ENCODE data around the gene TENM4.

TENM4 gene

GRCh38 chr11:79030448-79030847 lies 410.4 kb downstream of the TENM4 start:
- no peak for TF ChIP-seq CTCF (IDR thresholded peaks at IDR 0.05; ENCODE audit: extremely low read depth, missing control alignments)
- no peak for DNase-seq (ENCODE audit: low spot score)

- no peak for TF ChIP-seq CTCF (IDR thresholded peaks at IDR 0.05; ENCODE audit: extremely low read depth, missing control alignments)
- no peak for DNase-seq (ENCODE audit: low spot score)
These were observed 412.6 kb downstream of the TENM4 start for GRCh38 chr11:79028225-79028624.

GRCh38 chr11:79026803-79027445 lies 413.9 kb downstream of the TENM4 start:
- no peak for TF ChIP-seq CTCF (IDR thresholded peaks at IDR 0.05; ENCODE audit: extremely low read depth, missing control alignments)
- peak; percentile 13 for DNase-seq (ENCODE audit: low spot score)

GRCh38 chr11:79025622-79026021 lies 415.2 kb downstream of the TENM4 start:
- no peak for TF ChIP-seq CTCF (IDR thresholded peaks at IDR 0.05; ENCODE audit: extremely low read depth, missing control alignments)
- DNase-seq (ENCODE audit: low spot score), result no peak

- DNase-seq (ENCODE audit: low spot score), result no peak
- TF ChIP-seq CTCF (IDR thresholded peaks at IDR 0.05; ENCODE audit: extremely low read depth, missing control alignments), result no peak
These were observed 415.7 kb downstream of the TENM4 start for GRCh38 chr11:79025097-79025496.

- DNase-seq (ENCODE audit: low spot score), result no peak
- TF ChIP-seq CTCF (IDR thresholded peaks at IDR 0.05; ENCODE audit: extremely low read depth, missing control alignments), result no peak
These were observed 418.6 kb downstream of the TENM4 start for GRCh38 chr11:79022265-79022664.

- DNase-seq (ENCODE audit: low spot score), result no peak
- TF ChIP-seq CTCF (IDR thresholded peaks at IDR 0.05; ENCODE audit: extremely low read depth, missing control alignments), result no peak
These were observed 419.2 kb downstream of the TENM4 start for GRCh38 chr11:79021601-79022000.

Data from GM20000 (cell line).